ENCODE data around the gene PPP2R2D. TPM values are rescaled to one million over a fixed set of nuclear protein-coding genes. Genes with fewer than 3 reads are reported as not detected.
A peak's percentile ranks its signal among the peaks of the same experiment; 100 is the strongest.

The PPP2R2D gene
- 33.2 and 36.9 TPM in 2 replicates for total RNA-seq (2014; rRNA removed; shearing (Covaris generic))

DNA sequence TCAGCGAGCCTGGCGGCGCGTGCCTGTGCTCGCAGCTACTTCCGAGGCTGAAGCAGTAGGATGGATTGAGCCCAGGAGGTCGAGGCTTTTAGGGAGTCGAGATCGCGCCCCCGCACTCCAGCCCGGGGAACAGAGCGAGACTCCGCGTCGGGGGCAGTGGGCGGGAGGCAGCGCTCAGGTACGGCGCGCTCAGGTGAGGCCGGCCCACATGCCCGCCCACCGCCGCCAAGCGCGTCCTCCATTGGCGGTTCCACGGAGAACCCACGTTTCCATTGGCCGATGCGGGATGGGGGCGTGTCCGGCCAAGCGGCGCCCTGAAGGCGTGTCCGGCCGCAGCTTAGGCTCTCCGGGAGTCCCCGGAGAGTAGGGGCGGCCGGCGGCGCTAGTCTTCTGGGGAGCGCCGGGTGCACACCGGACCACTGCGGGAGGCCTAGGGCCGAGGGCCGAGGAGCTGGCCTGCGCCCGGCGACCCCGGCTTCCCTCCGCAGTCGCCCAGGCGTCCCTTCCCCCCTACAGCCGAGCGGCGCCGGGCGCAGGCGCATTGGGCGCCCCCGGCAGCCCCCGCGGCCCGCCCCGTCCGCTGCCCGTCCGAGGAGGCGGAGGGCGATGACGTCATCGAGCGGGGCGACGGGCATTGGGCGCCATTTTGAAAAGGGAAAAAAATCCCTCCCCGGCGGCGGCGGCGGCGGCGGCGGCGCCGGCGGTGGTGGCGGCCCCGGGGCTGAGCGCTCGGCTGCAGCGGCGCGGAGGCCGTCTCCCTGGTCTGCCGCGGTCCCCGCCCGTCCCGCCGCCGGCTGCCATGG, at the start of gene PPP2R2D:
Gene PPP2R2D (plus strand): TSS at position 659 of the 803 bp plus-strand sequence. CDS start 141 bp downstream, at position 800.
- DNase-seq (ENCODE audit: low spot score), result peak; percentile 89

- DNase-seq (ENCODE audit: low spot score), result no peak
Measured at GRCh38 chr10:131851346-131851745, 49.5 kb upstream of the PPP2R2D start.

DNA sequence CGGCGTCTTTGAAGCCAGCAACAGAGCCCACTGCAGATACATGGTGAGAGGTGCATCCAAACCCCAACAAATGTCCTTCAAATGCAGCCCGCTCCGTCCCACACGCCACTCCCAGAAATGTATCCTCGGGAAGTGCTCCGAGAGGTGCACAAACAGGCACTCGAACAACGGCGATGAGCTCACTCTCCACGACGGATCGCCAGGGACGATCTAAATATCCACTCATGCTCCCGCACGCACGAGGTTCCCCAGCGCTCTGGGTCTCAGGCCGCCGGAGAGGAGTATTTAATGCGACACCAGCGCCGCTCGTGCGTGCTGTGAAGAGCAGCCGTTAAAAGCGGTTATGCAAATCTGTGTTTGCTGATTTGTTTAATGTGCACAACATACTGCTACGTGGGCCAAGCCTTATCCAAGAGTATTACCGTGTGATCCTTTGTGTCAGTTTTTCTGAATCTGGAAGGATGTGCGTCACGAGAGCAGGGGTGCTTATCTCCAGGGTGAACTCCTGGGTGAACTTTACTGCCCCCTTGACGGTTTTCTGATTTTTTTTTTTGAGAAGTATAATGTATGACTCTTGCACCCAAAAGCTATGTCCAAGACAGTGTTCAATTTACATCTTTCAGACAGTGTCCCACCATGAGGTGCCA, 48.5 kb upstream of the PPP2R2D start:
- DNase-seq (ENCODE audit: low spot score), result no peak

GRCh38 chr10:131852823-131853609, 47.8 kb upstream of the PPP2R2D start:
- no peak for DNase-seq (ENCODE audit: low spot score)

DNA sequence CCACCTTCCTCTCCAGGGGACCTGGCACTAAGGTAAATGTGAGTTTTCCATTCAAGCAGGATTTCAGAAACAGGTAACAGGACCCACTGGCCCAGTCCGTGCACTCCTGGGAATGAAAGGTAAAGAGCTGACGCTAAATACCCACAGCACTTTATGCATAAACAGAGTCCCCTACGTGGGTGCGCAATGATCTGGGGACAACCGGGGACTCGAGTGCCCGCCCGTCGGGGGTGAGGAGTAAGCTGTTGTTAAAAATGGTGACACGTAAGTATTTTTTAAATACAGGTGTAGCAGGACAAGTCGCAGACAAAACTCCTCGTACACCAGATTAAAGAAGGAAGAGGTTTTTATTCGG, 47.2 kb upstream of the PPP2R2D start:
- no peak for DNase-seq (ENCODE audit: low spot score)

GRCh38 chr10:131854579-131855335, 46.1 kb upstream of the PPP2R2D start:
- DNase-seq (ENCODE audit: low spot score), result no peak

DNA sequence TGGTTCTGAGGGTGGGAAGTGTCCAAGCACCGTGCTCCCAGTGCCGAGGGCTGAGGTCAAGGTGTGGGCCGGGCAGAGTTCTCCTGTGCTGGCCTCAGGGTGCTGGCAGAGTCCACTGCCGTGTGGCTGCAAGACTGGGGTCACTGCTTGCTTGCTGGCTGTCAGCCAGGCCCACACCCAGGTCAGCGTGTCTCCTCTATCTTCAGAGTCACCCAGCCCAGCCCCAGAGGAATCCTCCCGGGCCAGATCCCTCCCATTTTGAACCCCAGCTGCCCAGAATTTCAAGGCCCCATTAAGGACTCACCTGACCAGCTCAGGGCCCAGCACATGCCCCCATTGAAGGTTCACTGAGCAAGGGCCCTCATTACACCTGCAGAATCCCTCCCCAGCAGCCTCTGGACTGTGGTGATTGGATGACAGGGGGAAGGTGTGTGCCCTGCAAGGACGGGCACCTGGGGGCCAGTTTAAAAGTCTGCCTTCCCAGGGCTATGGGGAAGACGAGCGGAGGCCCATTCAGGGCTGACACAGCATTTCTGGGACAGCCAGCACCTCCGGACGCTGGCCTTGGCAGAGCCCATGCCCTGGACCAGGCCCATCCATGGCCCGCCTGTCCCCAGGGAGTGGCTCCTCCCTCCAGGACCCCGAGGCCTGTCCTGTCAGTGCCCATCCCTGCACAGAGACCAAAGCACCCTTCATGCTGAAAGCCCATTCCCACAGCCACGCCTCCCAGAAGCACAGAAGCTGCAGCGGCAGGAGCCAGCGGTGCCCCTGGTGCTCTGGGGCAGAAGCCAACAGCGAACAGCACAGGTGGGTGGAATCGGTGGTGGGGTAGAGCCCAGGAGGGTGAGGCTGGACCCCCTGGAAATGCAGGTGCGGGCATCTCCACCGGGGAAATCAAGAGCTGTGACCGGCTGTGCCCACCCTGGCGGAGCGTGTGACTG, 45.1 kb upstream of the PPP2R2D start:
- DNase-seq (ENCODE audit: low spot score), result no peak

DNA sequence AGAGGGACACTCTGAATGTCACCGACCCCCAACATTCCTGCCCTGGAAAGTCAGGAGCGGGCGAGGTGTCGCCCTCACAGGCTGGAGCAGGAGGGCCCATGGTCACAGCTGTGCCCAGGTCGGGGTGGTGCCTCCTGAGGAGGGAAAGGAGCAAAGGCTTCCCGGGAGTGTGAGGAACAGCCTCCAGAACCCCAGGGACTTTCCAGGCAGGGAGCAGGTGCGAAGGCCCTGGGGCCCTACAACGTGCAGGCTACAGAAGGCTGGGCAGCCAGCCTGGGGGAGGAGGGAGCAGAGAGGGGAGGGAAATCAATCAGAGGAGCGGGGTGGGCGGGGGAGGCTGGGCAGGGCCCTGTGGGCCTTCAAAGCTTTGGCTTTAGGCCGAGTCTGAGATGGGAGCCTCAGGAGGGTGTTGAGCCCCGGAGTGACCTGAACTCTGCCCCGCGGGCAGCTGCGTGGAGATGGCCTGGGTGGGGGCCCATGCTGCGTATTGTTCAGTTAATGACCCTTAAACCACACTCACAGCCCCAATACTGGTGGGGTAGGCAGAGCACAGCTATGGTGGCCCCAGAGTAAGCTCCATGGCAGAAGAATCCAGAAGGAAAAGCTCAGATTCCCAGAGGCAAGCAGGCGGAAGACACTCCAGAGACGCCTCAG, 44.2 kb upstream of the PPP2R2D start:
- DNase-seq (ENCODE audit: low spot score), result no peak

- no peak for DNase-seq (ENCODE audit: low spot score)
Measured at GRCh38 chr10:131857156-131858117, 43.4 kb upstream of the PPP2R2D start.

- no peak for DNase-seq (ENCODE audit: low spot score)
Measured at GRCh38 chr10:131858118-131858515, 42.7 kb upstream of the PPP2R2D start.

GRCh38 chr10:131858583-131859340, 42.0 kb upstream of the PPP2R2D start:
- no peak for DNase-seq (ENCODE audit: low spot score)

DNA sequence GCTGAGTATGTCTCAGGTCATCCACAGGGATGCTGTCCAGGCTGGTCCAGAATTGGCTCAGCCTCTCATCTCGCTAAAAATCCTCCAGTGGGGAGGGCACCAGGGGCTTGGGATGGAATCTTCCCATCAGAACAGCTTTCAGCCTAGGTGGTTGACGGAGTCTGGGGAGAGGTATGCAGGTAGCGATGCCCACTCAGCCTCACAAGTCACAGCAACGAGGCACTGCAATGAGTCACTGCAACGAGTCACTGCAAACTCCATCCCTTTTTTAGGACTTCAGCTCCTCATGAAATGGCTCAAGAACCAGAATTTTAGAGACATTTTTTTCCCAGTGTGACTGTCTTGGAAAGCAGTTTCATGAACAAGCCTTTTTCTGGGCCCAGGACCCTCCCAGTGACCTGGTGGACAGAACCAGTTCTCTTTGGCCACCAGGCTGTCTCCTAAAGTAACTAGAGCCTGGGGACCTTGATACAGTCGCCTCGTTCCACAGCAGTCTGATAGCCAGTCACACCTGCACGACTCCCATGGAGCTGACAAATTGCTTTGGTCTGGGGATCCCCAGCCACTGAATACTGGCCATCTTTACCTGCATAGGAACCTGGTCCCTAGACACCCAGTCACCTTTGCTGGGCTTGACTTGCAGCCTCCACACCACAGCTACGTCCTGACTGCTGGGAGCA, 41.3 kb upstream of the PPP2R2D start:
- DNase-seq (ENCODE audit: low spot score), result no peak

DNA sequence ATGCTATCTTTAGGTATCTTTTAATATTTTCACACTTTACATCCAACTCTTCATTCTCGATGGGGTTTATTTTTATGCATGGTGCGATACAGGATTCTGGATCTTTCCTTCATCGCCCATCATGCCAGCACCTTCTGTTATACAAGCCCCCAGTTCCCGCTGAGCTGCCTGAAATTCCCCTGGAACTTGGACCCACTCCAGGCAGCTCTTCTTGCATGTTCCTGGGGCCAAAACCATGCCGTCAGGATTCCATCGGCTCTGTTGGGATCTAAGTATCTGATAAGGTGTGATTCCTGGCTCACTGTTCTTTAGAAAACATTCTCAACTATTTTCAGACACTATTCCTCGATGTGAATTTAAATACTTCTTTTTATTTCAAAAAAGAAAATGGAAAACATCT, 40.5 kb upstream of the PPP2R2D start:
- no peak for DNase-seq (ENCODE audit: low spot score)

DNA sequence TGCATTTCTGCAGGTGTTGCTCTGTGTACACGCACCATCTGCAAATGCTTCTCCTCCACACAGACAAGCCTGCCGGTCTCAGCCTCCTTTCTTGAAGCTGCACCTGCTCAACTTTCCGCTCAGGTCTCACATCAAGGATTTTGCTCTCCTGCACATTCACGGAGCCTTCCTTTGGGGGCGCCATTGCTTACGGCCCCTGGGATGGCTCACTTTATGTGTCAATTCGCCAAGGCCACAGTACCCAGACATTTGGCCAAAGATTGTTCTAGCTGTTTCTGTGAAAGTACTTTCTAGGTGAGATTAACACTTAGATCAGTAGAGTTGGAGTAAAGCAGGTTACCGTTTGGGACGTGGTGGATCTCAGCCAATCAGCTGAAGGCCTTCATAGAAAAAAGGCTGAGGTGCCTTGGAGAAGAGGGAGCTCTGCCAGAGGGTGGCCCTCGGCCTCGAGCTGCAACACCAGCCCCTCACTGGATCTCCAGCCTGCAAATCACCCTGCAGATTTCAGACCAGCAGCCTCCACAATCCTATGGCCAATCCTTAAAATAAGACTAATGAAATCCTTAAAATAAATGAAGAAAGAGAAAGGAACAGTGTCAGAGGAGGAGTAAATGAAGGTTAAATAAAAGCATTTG, 39.9 kb upstream of the PPP2R2D start:
- DNase-seq (ENCODE audit: low spot score), result no peak

- no peak for DNase-seq (ENCODE audit: low spot score)
Measured at GRCh38 chr10:131862548-131862947, 38.3 kb upstream of the PPP2R2D start.

- DNase-seq (ENCODE audit: low spot score), result no peak
Measured at GRCh38 chr10:131865223-131865917, 35.4 kb upstream of the PPP2R2D start.
